K562 (cell line): ENCODE data around the gene KLHDC10. TPM values are rescaled to one million over a fixed set of nuclear protein-coding genes. Genes with fewer than 3 reads are reported as not detected.

Experiments
- HIVEP1 ChIP-seq: fragments of 250-450 bp; sonication (Bioruptor Pico); IDR thresholded peaks from 2 replicates; pipeline ENCODE4 v1.4.0; 2020; ENCODE audit warnings: mild to moderate bottlenecking
- KDM5B ChIP-seq: fragments of 200-600 bp; sonication (generic); IDR thresholded peaks from 2 replicates; pipeline ENCODE4 v1.6.1; 2012; ENCODE audit warnings: low read depth, mild to moderate bottlenecking, moderate library complexity, low read length, control low read depth, inconsistent platforms; ENCODE audit not compliant: insufficient replicate concordance
- MEF2A ChIP-seq: IDR thresholded peaks from 2 replicates; pipeline ENCODE4 v1.6.1; 2011; ENCODE audit warnings: low read depth, mild to moderate bottlenecking, low read length, moderate library complexity; ENCODE audit not compliant: control insufficient read depth
- MEF2D ChIP-seq: conservative IDR thresholded peaks from 2 replicates; pipeline ENCODE4 v1.6.1; 2016; ENCODE audit warnings: low read depth, missing genetic modification characterization, missing compliant biosample characterization
- MIER1 ChIP-seq: fragments of 450-650 bp; IDR thresholded peaks from 2 replicates; pipeline ENCODE4 v1.6.1; 2016; ENCODE audit warnings: antibody characterized with exemption, mild to moderate bottlenecking, low read depth
- NCOA2 ChIP-seq, 2 experiments: fragments of 450-650 bp; IDR thresholded peaks; 2 replicates each; pipeline ENCODE4 v1.6.1; 2018; ENCODE audit warnings: mild to moderate bottlenecking in 2 of 2, moderate library complexity in 1 of 2; ENCODE audit not compliant: partially characterized antibody in 2 of 2
- POLR2G ChIP-seq: fragments of 200-400 bp; formaldehyde crosslinking; IDR thresholded peaks from 2 replicates; pipeline ENCODE4 v1.6.1; 2017; ENCODE audit warnings: low read depth, mild to moderate bottlenecking, antibody characterized with exemption, low read length, moderate library complexity
- RBM25 ChIP-seq: fragments of 200-400 bp; formaldehyde crosslinking; IDR thresholded peaks from 2 replicates; pipeline ENCODE4 v1.6.1; 2018; ENCODE audit warnings: low read length, low read depth, moderate library complexity; ENCODE audit not compliant: severe bottlenecking
- XRCC3 ChIP-seq: fragments of 450-650 bp; IDR thresholded peaks from 2 replicates; pipeline ENCODE4 v1.6.1; 2017; ENCODE audit warnings: mild to moderate bottlenecking, moderate library complexity
- polyA plus RNA-seq, 8 experiments: library from polyadenylated mRNA; depleted of rRNA in 4 of 8; stranded (reverse) in 5 of 8; unstranded in 3 of 8; fragments of >200 nt; fragmentation: Nextera tagmentation in 2 of 8; fragmentation: Illumina TruSeq in 1 of 8; extraction: Ambion mirVana in 2 of 8; extraction: Trizol in 1 of 8; gene quantifications; 2 replicates each; pipeline versions ENCODE4 v1.2.1 to v1.2.3, GENCODE V29; 2011 to 2014; ENCODE audit warnings: inconsistent platforms in 1 of 8, missing spikeins in 1 of 8
- total RNA-seq, 7 experiments: library from RNA; depleted of rRNA in 6 of 7; stranded (reverse); fragments of >200 nt in 6 of 7; fragmentation: Illumina TruSeq in 2 of 7; extraction: Trizol in 2 of 7; gene quantifications; 2 replicates each; pipeline versions ENCODE4 v1.2.1 to v1.2.3, GENCODE V29; 2011 to 2021; ENCODE audit warnings: low replicate concordance in 1 of 7
- TF ChIP-seq, protein P1 (sequence below): fragments of 450-650 bp; IDR thresholded peaks from 2 replicates; pipeline ENCODE4 v1.6.1; 2016; ENCODE audit warnings: mild to moderate bottlenecking, moderate library complexity
- TF ChIP-seq, protein P2 (sequence below): sonication (generic); IDR thresholded peaks from 2 replicates; pipeline ENCODE4 v1.6.1; 2016
- TF ChIP-seq, protein P3 (sequence below): fragments of 450-650 bp; IDR thresholded peaks from 2 replicates; pipeline ENCODE4 v1.6.1; 2014; ENCODE audit warnings: low read depth, mild to moderate bottlenecking, moderate library complexity, borderline replicate concordance

KLHDC10 gene
- total and polyA plus RNA-seq, 9 of the 15 experiments (the other 6 are each of a cell fraction or from before 2014, with no cell fraction given): 9.8 to 80.5 (median 31.4) TPM

DNA sequence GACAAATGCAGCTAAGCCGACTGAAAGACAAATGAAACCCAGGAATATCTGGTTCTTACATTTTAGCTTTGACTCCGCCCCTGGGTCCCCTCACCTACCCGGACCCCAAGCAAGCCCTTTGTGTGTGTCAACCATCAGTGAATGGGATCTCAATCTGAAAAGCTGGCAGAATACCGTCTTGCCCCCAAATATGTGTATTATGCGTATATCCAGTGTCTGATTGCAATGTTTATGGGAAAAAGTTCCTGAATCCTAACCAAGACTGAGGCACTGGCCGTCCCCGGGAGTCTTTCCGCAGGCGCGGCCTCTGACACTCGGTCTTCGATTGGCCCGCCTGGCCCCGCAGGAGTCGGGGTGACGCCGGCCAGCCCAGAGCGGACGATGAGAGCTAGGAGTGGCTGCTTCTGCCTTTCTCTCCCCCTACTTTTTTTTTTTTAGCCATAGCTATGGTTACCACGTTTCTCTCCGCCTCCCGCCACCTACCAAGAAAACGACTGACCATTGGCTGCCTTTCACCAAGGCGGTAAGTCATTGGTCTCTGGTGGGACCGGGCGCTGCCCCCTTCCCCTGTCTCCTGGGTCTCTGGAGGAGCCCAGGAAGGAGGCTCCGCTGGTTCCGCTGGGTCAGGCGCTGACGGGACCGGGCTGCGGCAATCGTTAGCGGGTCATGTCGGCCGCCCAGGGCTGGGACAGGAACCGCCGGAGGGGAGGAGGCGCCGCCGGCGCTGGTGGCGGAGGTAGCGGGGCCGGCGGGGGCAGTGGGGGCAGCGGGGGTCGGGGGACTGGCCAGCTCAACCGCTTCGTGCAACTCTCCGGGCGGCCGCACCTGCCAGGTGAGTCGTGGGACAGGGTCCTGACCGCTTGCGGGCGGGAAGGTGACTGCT, at the start of gene KLHDC10 (continued):
- TF ChIP-seq, protein P1, sequence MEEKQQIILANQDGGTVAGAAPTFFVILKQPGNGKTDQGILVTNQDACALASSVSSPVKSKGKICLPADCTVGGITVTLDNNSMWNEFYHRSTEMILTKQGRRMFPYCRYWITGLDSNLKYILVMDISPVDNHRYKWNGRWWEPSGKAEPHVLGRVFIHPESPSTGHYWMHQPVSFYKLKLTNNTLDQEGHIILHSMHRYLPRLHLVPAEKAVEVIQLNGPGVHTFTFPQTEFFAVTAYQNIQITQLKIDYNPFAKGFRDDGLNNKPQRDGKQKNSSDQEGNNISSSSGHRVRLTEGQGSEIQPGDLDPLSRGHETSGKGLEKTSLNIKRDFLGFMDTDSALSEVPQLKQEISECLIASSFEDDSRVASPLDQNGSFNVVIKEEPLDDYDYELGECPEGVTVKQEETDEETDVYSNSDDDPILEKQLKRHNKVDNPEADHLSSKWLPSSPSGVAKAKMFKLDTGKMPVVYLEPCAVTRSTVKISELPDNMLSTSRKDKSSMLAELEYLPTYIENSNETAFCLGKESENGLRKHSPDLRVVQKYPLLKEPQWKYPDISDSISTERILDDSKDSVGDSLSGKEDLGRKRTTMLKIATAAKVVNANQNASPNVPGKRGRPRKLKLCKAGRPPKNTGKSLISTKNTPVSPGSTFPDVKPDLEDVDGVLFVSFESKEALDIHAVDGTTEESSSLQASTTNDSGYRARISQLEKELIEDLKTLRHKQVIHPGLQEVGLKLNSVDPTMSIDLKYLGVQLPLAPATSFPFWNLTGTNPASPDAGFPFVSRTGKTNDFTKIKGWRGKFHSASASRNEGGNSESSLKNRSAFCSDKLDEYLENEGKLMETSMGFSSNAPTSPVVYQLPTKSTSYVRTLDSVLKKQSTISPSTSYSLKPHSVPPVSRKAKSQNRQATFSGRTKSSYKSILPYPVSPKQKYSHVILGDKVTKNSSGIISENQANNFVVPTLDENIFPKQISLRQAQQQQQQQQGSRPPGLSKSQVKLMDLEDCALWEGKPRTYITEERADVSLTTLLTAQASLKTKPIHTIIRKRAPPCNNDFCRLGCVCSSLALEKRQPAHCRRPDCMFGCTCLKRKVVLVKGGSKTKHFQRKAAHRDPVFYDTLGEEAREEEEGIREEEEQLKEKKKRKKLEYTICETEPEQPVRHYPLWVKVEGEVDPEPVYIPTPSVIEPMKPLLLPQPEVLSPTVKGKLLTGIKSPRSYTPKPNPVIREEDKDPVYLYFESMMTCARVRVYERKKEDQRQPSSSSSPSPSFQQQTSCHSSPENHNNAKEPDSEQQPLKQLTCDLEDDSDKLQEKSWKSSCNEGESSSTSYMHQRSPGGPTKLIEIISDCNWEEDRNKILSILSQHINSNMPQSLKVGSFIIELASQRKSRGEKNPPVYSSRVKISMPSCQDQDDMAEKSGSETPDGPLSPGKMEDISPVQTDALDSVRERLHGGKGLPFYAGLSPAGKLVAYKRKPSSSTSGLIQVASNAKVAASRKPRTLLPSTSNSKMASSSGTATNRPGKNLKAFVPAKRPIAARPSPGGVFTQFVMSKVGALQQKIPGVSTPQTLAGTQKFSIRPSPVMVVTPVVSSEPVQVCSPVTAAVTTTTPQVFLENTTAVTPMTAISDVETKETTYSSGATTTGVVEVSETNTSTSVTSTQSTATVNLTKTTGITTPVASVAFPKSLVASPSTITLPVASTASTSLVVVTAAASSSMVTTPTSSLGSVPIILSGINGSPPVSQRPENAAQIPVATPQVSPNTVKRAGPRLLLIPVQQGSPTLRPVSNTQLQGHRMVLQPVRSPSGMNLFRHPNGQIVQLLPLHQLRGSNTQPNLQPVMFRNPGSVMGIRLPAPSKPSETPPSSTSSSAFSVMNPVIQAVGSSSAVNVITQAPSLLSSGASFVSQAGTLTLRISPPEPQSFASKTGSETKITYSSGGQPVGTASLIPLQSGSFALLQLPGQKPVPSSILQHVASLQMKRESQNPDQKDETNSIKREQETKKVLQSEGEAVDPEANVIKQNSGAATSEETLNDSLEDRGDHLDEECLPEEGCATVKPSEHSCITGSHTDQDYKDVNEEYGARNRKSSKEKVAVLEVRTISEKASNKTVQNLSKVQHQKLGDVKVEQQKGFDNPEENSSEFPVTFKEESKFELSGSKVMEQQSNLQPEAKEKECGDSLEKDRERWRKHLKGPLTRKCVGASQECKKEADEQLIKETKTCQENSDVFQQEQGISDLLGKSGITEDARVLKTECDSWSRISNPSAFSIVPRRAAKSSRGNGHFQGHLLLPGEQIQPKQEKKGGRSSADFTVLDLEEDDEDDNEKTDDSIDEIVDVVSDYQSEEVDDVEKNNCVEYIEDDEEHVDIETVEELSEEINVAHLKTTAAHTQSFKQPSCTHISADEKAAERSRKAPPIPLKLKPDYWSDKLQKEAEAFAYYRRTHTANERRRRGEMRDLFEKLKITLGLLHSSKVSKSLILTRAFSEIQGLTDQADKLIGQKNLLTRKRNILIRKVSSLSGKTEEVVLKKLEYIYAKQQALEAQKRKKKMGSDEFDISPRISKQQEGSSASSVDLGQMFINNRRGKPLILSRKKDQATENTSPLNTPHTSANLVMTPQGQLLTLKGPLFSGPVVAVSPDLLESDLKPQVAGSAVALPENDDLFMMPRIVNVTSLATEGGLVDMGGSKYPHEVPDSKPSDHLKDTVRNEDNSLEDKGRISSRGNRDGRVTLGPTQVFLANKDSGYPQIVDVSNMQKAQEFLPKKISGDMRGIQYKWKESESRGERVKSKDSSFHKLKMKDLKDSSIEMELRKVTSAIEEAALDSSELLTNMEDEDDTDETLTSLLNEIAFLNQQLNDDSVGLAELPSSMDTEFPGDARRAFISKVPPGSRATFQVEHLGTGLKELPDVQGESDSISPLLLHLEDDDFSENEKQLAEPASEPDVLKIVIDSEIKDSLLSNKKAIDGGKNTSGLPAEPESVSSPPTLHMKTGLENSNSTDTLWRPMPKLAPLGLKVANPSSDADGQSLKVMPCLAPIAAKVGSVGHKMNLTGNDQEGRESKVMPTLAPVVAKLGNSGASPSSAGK: no peak; the same call in 1 of the 2 replicates
- TF ChIP-seq, protein P2, sequence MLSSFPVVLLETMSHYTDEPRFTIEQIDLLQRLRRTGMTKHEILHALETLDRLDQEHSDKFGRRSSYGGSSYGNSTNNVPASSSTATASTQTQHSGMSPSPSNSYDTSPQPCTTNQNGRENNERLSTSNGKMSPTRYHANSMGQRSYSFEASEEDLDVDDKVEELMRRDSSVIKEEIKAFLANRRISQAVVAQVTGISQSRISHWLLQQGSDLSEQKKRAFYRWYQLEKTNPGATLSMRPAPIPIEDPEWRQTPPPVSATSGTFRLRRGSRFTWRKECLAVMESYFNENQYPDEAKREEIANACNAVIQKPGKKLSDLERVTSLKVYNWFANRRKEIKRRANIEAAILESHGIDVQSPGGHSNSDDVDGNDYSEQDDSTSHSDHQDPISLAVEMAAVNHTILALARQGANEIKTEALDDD: no peak
- TF ChIP-seq KDM5B: peak; percentile 82
- no peak for TF ChIP-seq HIVEP1
- TF ChIP-seq RBM25: peak; percentile 90
- no peak for TF ChIP-seq NCOA2 (IDR thresholded peaks at IDR 0.05; ENCODE audit: partially characterized antibody in 2 of 2)
- no peak for TF ChIP-seq XRCC3
- TF ChIP-seq MEF2A: no peak
- peak; percentile 43; the same call in 1 of the 2 replicates for TF ChIP-seq MEF2D (tag)
- TF ChIP-seq MIER1: no peak
- TF ChIP-seq POLR2G: peak; percentile 78
- TF ChIP-seq, protein P3, sequence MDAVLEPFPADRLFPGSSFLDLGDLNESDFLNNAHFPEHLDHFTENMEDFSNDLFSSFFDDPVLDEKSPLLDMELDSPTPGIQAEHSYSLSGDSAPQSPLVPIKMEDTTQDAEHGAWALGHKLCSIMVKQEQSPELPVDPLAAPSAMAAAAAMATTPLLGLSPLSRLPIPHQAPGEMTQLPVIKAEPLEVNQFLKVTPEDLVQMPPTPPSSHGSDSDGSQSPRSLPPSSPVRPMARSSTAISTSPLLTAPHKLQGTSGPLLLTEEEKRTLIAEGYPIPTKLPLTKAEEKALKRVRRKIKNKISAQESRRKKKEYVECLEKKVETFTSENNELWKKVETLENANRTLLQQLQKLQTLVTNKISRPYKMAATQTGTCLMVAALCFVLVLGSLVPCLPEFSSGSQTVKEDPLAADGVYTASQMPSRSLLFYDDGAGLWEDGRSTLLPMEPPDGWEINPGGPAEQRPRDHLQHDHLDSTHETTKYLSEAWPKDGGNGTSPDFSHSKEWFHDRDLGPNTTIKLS: peak; percentile 87
